Mucosa of gallbladder (tissue), 1 donor: ENCODE measurements around the gene MTHFR. TPM values are rescaled to one million over a fixed set of nuclear protein-coding genes. Genes with fewer than 3 reads are reported as not detected.

Experiments used
- DNase-seq: peaks from one replicate; pipeline ENCODE4 v3.0.0-alpha.2; 2020; ENCODE audit warnings: low spot score
- total RNA-seq: library from RNA; stranded (reverse); gene quantifications from one replicate; pipeline ENCODE4 v1.2.1, GENCODE V29; 2021
- donor health status: DM: no; HTN: no; CAD: no.

The MTHFR gene
- total RNA-seq, 1 donor from 2014 or later, result 47.2 TPM

- DNase-seq, result no peak
Observed at GRCh38 chr1:11797525-11798216, 8.1 kb downstream of the MTHFR start.

- no peak for DNase-seq
Observed at GRCh38 chr1:11796036-11796828, 9.5 kb downstream of the MTHFR start.

GRCh38 chr1:11795238-11795890 is 10.4 kb downstream of the MTHFR start:
- no peak for DNase-seq

GRCh38 chr1:11794446-11795237 is 11.1 kb downstream of the MTHFR start:
- no peak for DNase-seq

GRCh38 chr1:11793819-11794218 is 11.9 kb downstream of the MTHFR start:
- no peak for DNase-seq

- DNase-seq, result no peak
Observed at GRCh38 chr1:11792106-11792505, 13.7 kb downstream of the MTHFR start.

GRCh38 chr1:11790880-11791715 is 14.7 kb downstream of the MTHFR start:
- peak; percentile 93 for DNase-seq

GRCh38 chr1:11790101-11790879 is 15.5 kb downstream of the MTHFR start:
- no peak for DNase-seq

- no peak for DNase-seq
Observed at GRCh38 chr1:11789126-11790067, 16.4 kb downstream of the MTHFR start.

GRCh38 chr1:11788549-11789053 is 17.2 kb downstream of the MTHFR start:
- no peak for DNase-seq

- DNase-seq, result no peak
Observed at GRCh38 chr1:11787804-11788436, 17.8 kb downstream of the MTHFR start.

- DNase-seq, result peak; percentile 76
Observed at GRCh38 chr1:11787251-11787803, 18.4 kb downstream of the MTHFR start.

GRCh38 chr1:11786168-11786567 is 19.6 kb downstream of the MTHFR start:
- DNase-seq, result no peak

- peak; percentile 50 for DNase-seq
Observed at GRCh38 chr1:11784993-11785769, 20.6 kb downstream of the MTHFR start.

GRCh38 chr1:11784256-11784992 is 21.3 kb downstream of the MTHFR start:
- DNase-seq, result no peak

- no peak for DNase-seq
Observed at GRCh38 chr1:11783556-11783955, 22.2 kb downstream of the MTHFR start.
